ENCODE results near the gene MYO5A. TPM values are rescaled to one million over a fixed set of nuclear protein-coding genes. Genes with fewer than 3 reads are reported as not detected.
A peak's percentile ranks its signal among the peaks of the same experiment; 100 is the strongest.

MYO5A gene
- total and polyA plus RNA-seq, 9 of the 15 experiments (the other 6 are each of a cell fraction or from before 2014, with no cell fraction given), result 0.03 to 0.82 (median 0.40) TPM

GRCh38 chr15:52261498-52262242, 267.0 kb downstream of the MYO5A start:
- WGBS (ENCODE audit: insufficient coverage, low coverage, missing lambda C conversion rate), result 4% methylated on average over 7 of the region's 8 CpGs
- ATAC-seq (peak; percentile 69; the same call in 2 of the 3 replicates), DNase-seq (ENCODE audit: extremely low read depth in 1 of 4, low spot score in 3 of 4) (peak in 1 of 4 experiments; percentile 7), FAIRE-seq (no peak)
- Histone ChIP-seq H4K20me1 (replicated peaks; ENCODE audit: control insufficient read depth, insufficient read depth, low read length) (no peaks in the 10 kb centered on the region), H3K4me1 (replicated peaks in 1 of 2; ENCODE audit: control insufficient read depth in 2 of 2, insufficient read depth in 2 of 2, low read length in 2 of 2) (no peaks in the 10 kb centered on the region), H3K4me2 (ENCODE audit: insufficient read depth, low read length) (no peak overlapping the region), H3K36me3 (ENCODE audit: control insufficient read depth, insufficient read depth, low read length) (no peaks in the 10 kb centered on the region), H3K79me2 (ENCODE audit: control insufficient read depth, insufficient read depth, low read length) (no peaks in the 10 kb centered on the region), H3K27me3 (ENCODE audit: control insufficient read depth in 2 of 2, insufficient read depth in 2 of 2, low read length in 2 of 2) (peaks cover 23 to 63% of the 10 kb centered on the region in 2 experiments; a peak in 4 of 5 replicates), H3K9ac (ENCODE audit: insufficient read depth in 1 of 2, low read depth in 2 of 2, low read length in 2 of 2) (no peak overlapping the region), H3K9me3 (replicated peaks; ENCODE audit: control insufficient read depth, insufficient read depth, low read depth, low read length) (no peaks in the 10 kb centered on the region), H3K4me3 (no peak overlapping the region), H2AFZ (ENCODE audit: low read depth, low read length) (no peak overlapping the region), H3K27ac (ENCODE audit: extremely low read depth, low read depth, low read length) (no peak overlapping the region), H3K9me1 (ENCODE audit: control insufficient read depth, insufficient read depth, low read length) (no peaks in the 10 kb centered on the region)
- intact Hi-C loops (cut with micrococcal nuclease), result no loop called here
- POLR2A ChIA-PET, result interaction anchor here (0.6 to 0.8 kb wide), 2 partner anchors 13 to 491 kb away, joined by 4 to 6 read pairs; no protein-coding TSS in a partner anchor
- TF ChIP-seq ZNF140 (CRISPR knock-in tag; IDR thresholded peaks at IDR 0.05) (no peak), VEZF1 (CRISPR knock-in tag; IDR thresholded peaks at IDR 0.05) (peak; percentile 61; the same call in 1 of the 2 replicates), SRF (CRISPR knock-in tag; IDR thresholded peaks at IDR 0.05) (peak in 1 of 2 experiments; percentile 82; a peak in 2 of 4 replicates)
- CTCF ChIA-PET (ENCODE audit: low intra/inter-chr PET ratio), result no interaction called here
- in situ Hi-C loops (cut with MboI), result loop anchor here (25.0 kb wide), 1 partner anchor 926 kb away; no protein-coding TSS in a partner anchor
- BruUV-seq (replicated peaks), result no TSS peak

Measured in K562 (cell line).